GM19467 (cell line): Measurements from ENCODE around the gene NRF1.
A peak's percentile ranks its signal among the peaks of the same experiment; 100 is the strongest.
"Not testable (repeated sequence)": the region's sequence is repeated elsewhere in the genome, so short reads cannot be mapped to it uniquely, and the experiment has no call there.

Source experiments
- ATAC-seq: cut with Tn5 transposase; IDR thresholded peaks from one replicate; pipeline ENCODE4 v1.9.1; 2021; ENCODE audit warnings: mild to moderate bottlenecking, moderate library complexity; ENCODE audit not compliant: unreplicated experiment

The NRF1 gene

GRCh38 chr7:129605960-129606614 is 5.4 kb upstream of the NRF1 start:
- ATAC-seq = no peak

GRCh38 chr7:129606803-129607202 is 4.7 kb upstream of the NRF1 start:
- no peak for ATAC-seq

DNA sequence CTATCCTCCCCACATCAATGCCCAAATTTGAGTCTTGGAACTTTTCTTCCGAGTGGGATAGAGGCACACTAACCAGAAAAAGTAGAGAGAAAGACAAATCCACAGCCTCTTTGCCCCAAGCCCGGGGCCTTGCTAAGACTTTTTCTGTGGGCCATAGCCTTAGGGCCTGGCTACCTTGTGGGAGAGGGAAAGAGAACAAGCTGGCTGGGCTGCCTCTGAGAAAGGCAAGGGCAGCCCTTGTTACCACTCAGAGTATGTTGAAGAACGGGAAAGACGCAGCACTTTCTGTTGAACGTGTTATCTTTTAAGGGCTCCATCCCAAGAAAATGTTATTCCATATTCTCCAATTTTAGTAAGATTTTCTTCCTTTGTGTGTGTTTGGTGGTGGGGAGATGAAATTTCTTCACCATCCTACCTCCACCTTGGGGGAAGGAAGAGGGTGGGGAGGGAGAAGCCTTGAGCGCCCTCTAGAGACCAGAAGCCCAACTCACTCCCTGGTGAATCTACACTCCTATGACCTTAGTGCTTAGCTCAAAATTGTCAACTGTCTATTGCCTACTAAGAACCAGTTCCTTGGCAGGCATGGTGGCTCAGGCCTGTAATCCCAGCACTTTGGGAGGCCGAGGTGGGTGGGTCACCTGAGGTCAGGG is 3.9 kb upstream of the NRF1 start:
- ATAC-seq = no peak

DNA sequence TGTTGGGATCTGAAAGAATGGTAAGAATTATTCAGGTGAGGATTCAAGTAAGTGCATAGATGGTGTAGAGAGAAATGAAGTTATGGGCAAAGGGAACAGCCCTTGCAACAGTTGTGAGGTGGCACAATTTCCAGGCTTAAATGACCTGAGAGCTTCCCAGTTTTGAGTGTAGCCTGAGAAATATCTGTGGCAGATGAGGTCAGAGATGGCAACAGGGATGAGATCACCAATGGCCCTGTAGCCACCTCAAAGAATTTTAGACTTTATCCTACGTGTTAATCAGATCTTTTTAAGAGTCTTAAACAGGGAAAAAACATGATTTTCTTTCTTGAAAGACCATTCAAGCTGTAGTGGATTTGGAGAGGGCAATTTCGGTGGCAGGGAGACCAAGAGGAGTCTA is 1.9 kb upstream of the NRF1 start:
- no peak for ATAC-seq

DNA sequence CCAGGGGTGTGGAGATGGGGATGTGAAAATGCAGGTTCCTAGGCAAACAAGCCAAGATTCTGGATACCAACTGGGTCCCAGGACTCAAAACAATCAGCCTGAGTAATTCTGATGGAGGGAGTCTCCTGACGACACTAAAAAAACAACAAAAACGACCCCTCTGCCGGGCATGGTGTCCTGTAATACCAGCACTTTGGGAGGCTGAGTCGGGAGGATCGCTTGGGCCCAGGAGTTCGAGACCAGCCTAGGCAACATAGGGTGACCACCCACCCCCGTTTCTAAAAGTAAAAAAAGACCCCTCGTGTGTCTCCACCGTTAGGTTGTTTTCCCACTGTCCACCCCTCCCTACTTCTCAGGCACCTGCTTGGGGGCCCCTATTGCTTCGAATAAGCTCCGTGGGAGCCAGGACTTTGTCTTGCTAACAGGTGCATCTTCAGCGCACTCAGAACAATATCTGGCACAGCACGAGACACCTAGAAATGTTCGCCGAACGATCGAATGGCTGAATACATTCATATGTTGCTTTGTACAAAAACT is 743 bp upstream of the NRF1 start:
- no peak for ATAC-seq

DNA sequence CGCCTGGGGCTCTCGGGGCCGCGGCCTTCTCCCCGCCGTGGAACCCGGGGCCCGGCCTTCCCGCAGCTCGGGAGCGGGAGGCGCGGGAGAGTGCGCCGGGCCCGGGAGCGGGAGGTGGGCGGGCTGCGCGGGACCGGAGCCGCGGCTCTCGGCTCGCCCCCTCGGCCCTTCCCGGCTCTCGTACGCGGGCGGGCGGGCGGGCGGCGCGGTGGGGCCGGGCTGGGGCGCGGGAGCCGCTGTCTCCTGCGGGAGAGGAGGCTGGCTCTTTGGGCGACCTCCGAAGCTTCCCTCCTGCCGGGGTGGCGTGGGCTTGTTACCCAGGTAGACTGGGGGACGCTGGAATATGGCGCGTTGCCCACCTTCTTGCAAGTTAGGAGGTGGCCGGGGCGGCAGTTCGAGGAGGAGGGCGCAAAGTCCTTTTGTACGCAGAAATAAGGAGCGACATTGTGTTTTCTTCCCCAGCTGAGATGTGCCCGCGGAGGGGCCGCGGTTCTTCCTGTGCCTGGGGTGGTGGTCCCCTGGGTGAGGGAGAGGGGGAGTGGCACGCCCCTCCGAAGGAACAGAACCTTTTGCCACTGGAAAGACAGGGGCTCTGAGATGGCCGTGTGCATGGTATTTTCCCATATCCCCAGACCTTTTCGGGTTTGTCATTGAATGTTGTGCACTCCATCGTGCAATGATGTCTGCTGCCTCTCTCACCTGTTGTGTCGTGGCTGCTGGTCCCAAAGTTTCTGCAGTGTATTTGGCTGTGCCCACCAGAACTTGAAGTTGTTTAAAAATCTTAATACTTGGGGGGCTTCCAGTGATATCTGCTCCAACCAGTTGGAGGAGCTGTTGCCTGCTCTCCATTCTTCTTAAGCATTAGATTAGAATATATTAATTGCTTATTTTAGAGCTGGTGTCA is 844 bp downstream of the NRF1 start:
- ATAC-seq = peak; percentile 2

GRCh38 chr7:129613016-129613337 is 1.5 kb downstream of the NRF1 start:
- ATAC-seq = no peak

- ATAC-seq = no peak
Measured at GRCh38 chr7:129615018-129615417, 3.5 kb downstream of the NRF1 start.

DNA sequence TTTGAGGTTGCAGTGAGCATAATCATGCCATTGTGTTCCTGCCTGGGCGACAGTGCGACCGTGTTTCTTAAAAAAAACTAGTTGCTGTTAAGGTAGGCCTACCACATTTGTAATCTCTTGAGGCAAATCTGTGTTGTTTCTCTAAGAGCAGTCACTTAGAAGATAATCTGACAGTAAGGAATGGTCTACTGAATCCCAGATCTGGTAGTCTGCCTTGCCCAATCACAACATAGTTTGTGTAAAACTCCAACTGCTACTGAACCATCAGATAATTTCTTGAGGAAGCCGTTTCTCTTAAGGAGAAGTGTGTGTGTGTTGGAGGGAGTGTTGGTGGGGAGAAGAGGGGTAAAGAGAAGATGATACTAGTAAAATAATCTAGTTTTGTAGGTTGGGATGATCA is 5.0 kb downstream of the NRF1 start:
- no peak for ATAC-seq

GRCh38 chr7:129617178-129617577 is 5.7 kb downstream of the NRF1 start:
- no peak for ATAC-seq

DNA sequence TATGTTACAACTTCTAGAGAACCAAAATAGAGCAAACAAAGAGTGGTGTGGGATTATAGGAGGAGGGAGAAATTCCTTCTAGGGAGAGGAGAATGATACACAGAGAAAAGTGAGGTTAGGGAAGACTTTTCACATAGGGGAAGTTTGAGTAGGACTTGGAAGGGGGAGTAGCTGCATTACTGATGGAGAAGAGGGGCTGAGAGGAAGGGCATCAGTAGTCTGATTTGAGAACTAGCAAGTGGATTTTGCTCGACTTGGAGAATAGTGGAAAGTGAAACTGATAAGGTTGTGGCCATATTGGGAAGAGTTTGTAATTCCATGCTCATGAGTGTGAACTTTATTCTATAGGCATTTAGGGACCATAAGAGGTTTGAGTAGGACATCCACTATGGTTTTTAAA is 6.1 kb downstream of the NRF1 start:
- no peak for ATAC-seq

DNA sequence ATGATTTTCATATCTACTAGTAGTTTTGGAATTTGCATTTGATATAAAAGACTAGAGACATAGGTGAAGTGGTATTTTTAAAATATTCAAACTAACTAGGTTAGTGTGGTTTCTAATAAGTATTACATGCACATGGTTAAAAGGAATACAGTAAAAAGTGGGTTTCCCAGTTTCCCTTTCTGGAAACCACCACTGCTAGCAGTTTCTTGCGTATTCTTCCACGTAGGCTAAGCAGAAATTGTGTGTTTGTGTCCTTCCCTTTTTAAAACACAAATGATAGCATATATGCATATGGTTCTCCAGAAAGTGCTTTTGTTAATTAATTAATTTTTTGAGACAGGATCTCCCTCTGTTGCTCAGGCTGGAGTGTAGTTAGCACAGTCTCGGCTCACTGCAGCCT is 15.4 kb downstream of the NRF1 start:
- ATAC-seq = no peak

GRCh38 chr7:129630341-129630740 is 18.8 kb downstream of the NRF1 start:
- ATAC-seq = no peak

GRCh38 chr7:129634361-129635034 is 23.0 kb downstream of the NRF1 start:
- no peak for ATAC-seq

DNA sequence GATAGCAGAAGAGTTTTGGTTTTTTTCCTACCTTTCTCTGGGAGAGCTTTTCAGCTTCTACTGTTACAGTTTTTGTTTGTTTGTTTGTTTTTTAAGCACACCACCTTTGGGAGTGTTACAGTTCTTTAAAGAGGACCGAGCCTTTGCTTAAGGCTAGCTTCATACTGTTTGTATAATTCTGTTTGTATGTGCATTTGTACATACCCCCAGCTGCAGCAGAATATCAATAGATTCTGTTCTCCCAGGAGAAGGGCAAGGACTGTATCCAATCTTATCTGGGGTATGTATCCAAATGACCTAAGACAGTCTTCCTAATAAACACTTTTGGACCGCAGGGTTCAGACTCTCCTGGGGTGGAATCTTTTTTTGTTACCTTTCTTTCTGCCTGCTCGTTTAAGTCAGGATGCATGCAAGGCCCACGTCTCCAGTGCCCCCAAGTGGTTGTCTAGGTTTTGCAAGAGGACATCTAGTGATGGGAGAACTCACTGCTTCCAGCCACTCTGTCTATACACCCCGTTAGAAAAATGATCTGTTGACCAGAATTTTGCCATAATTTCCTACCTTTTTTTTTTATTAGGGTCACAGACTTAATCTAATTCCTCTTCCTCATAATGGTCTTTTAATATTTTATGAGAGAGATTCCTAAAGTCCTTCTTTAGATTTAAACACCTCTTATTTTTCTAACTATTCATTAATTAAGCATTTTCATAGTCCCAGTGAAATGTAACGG is 23.9 kb downstream of the NRF1 start:
- peak; percentile 84 for ATAC-seq

GRCh38 chr7:129636030-129636550 is 24.6 kb downstream of the NRF1 start:
- not testable (repeated sequence) for ATAC-seq

GRCh38 chr7:129636641-129637040 is 25.1 kb downstream of the NRF1 start:
- no peak for ATAC-seq

- ATAC-seq = no peak
Measured at GRCh38 chr7:129640400-129640799, 28.9 kb downstream of the NRF1 start.

DNA sequence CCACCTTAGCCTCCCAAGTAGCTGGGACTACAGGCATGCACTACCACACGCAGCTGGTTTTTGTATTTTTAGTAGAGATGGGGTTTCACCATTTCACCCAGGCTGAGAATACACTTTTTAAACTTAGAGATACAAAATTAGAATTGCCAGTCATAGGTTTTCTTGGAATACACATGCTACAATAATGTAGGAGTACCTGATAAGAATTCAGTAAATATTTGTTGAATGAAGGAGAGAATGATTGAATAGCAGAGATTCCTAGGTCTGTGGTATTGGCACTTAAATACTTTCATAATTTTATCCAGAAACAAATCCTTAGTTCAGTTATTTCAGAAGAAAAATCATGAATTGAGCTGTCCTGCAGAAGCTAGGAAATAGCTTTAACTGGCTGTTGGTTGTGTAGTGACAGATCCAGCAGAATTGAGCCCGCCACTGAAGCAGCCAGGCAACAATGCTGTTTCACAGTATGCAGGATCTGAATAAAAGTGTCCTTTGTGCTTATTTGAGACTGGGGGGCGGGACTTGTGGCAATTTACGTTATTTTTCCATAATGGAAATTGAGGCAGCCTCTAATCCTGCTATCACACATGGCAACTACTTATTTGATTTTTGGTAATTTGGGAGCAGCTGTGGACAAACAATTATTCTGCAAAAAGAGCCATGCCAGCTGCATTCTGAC is 31.5 kb downstream of the NRF1 start:
- no peak for ATAC-seq
